HEK293T (cell line): ENCODE measurements around the gene ARHGAP26.

Experiments
- ARNT ChIP-seq: fragments of 450-650 bp; IDR thresholded peaks from 2 replicates; pipeline ENCODE4 v1.6.1; 2017; ENCODE audit warnings: mild to moderate bottlenecking
- BHLHE40 ChIP-seq: fragments of 450-650 bp; IDR thresholded peaks from 2 replicates; pipeline ENCODE4 v1.6.1; 2016; ENCODE audit warnings: mild to moderate bottlenecking, moderate library complexity, borderline replicate concordance
- CTBP1 ChIP-seq: fragments of 450-650 bp; IDR thresholded peaks from 2 replicates; pipeline ENCODE4 v1.6.1; 2016; ENCODE audit warnings: borderline replicate concordance
- ELF4 ChIP-seq: fragments of 450-650 bp; IDR thresholded peaks from 2 replicates; pipeline ENCODE4 v1.6.1; 2017; ENCODE audit warnings: antibody characterized with exemption
- FOXA1 ChIP-seq: fragments of 450-650 bp; IDR thresholded peaks from 2 replicates; pipeline ENCODE4 v1.6.1; 2016; ENCODE audit warnings: mild to moderate bottlenecking
- FOXM1 ChIP-seq: fragments of 450-650 bp; IDR thresholded peaks from 2 replicates; pipeline ENCODE4 v1.6.1; 2017; ENCODE audit warnings: mild to moderate bottlenecking, borderline replicate concordance
- HDGF ChIP-seq: fragments of 450-650 bp; IDR thresholded peaks from 2 replicates; pipeline ENCODE4 v1.6.1; 2017; ENCODE audit warnings: antibody characterized with exemption, borderline replicate concordance
- L3MBTL2 ChIP-seq: fragments of 450-650 bp; conservative IDR thresholded peaks from 2 replicates; pipeline ENCODE4 v1.6.1; 2016; ENCODE audit warnings: mild to moderate bottlenecking
- LEF1 ChIP-seq: fragments of 450-650 bp; IDR thresholded peaks from 2 replicates; pipeline ENCODE4 v1.6.1; 2017; ENCODE audit warnings: mild to moderate bottlenecking, borderline replicate concordance
- SP1 ChIP-seq: fragments of 450-650 bp; IDR thresholded peaks from 2 replicates; pipeline ENCODE4 v1.6.1; 2017
- SUZ12 ChIP-seq: fragments of 450-650 bp; IDR thresholded peaks from 2 replicates; pipeline ENCODE4 v1.6.1; 2016; ENCODE audit warnings: mild to moderate bottlenecking
- TARDBP ChIP-seq: fragments of 450-650 bp; IDR thresholded peaks from 2 replicates; pipeline ENCODE4 v1.6.1; 2016
- ZNF384 ChIP-seq: fragments of 450-650 bp; IDR thresholded peaks from 2 replicates; pipeline ENCODE4 v1.6.1; 2016
- TF ChIP-seq, protein P1 (sequence below): fragments of 450-650 bp; IDR thresholded peaks from 2 replicates; pipeline ENCODE4 v1.6.1; 2016

DNA sequence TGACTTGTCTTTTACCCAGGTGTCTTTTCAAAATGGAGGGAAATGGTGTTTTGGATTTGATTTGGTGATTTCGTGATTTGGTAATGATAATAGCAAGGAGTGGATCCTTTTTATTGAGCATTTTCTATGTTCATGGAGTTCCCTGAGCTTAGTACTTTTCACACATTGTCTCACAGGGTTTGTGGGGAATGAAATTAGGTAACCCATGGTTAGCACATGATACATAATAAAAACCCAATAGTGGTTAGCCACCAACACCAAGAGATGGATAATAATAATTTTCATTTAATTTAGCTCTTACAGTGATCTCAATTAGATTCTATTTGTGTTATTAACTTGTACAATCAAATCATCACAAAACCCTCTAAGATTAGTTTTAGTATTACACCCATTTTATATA, 65.4 kb downstream of the ARHGAP26 start:
- TF ChIP-seq SUZ12 (no peak), ZNF384 (no peak), CTBP1 (no peak), LEF1 (no peak), TARDBP (no peak), L3MBTL2 (no peak), ARNT (no peak), FOXA1 (no peak), HDGF (no peak), ELF4 (no peak), BHLHE40 (no peak), FOXM1 (no peak), SP1 (no peak)
- TF ChIP-seq, protein P1, sequence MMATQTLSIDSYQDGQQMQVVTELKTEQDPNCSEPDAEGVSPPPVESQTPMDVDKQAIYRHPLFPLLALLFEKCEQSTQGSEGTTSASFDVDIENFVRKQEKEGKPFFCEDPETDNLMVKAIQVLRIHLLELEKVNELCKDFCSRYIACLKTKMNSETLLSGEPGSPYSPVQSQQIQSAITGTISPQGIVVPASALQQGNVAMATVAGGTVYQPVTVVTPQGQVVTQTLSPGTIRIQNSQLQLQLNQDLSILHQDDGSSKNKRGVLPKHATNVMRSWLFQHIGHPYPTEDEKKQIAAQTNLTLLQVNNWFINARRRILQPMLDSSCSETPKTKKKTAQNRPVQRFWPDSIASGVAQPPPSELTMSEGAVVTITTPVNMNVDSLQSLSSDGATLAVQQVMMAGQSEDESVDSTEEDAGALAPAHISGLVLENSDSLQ: no peak
